GM23338 (cell line): ENCODE results near the gene NIM1K. TPM values are rescaled to one million over a fixed set of nuclear protein-coding genes. Genes with fewer than 3 reads are reported as not detected.

ENCODE experiments used
- ATAC-seq: fragments of 200-7000 bp; cut with Tn5 transposase; 3 replicates; pipeline ENCODE4 v1.9.1; 2020
- DNase-seq: peaks from one replicate; pipeline ENCODE4 v3.0.0-alpha.2; 2015; ENCODE audit warnings: low spot score
- H2AFZ ChIP-seq: fragments of 200-600 bp; sonication (generic); 2 replicates; pipeline ENCODE4 v1.8.0; 2016; ENCODE audit warnings: antibody characterized with exemption, mild to moderate bottlenecking, moderate library complexity
- H3F3A ChIP-seq: fragments of 200-600 bp; sonication (generic); replicated peaks from 2 replicates; pipeline ENCODE4 v1.8.0; 2017; ENCODE audit warnings: antibody characterized with exemption, mixed run types, low read depth
- H3K27ac ChIP-seq: fragments of 200-600 bp; sonication (generic); 2 replicates; pipeline ENCODE4 v1.6.1; 2016; ENCODE audit warnings: low read depth
- H3K27me3 ChIP-seq: fragments of 200-600 bp; sonication (generic); 2 replicates; pipeline ENCODE4 v1.8.0; 2016; ENCODE audit warnings: mild to moderate bottlenecking, mixed run types, moderate library complexity; ENCODE audit not compliant: insufficient read depth
- H3K36me3 ChIP-seq: fragments of 200-600 bp; sonication (generic); 2 replicates; pipeline ENCODE4 v1.8.0; 2016; ENCODE audit warnings: mild to moderate bottlenecking; ENCODE audit not compliant: insufficient read depth
- H3K4me1 ChIP-seq: fragments of 200-600 bp; sonication (generic); 2 replicates; pipeline ENCODE4 v1.8.0; 2016; ENCODE audit warnings: mild to moderate bottlenecking, moderate library complexity; ENCODE audit not compliant: insufficient read depth
- H3K4me2 ChIP-seq: fragments of 200-600 bp; sonication (generic); 2 replicates; pipeline ENCODE4 v1.7.1; 2017; ENCODE audit warnings: mixed run types
- H3K4me3 ChIP-seq: fragments of 200-600 bp; sonication (generic); 2 replicates; pipeline ENCODE4 v1.6.1; 2016; ENCODE audit warnings: mixed run types
- H3K79me2 ChIP-seq: fragments of 200-600 bp; sonication (generic); replicated peaks from 2 replicates; pipeline ENCODE4 v1.8.0; 2017; ENCODE audit warnings: mild to moderate bottlenecking; ENCODE audit not compliant: insufficient read depth
- H3K9me2 ChIP-seq: fragments of 200-600 bp; sonication (generic); 2 replicates; pipeline ENCODE4 v1.8.0; 2017; ENCODE audit not compliant: insufficient read depth
- H4K20me1 ChIP-seq: fragments of 200-600 bp; sonication (generic); replicated peaks from 2 replicates; pipeline ENCODE4 v1.8.0; 2017; ENCODE audit warnings: mild to moderate bottlenecking; ENCODE audit not compliant: insufficient read depth
- H3K27ac Mint-ChIP-seq: 2 replicates; pipeline ENCODE4 v1.8.0; 2020; ENCODE audit warnings: inconsistent platforms, mild to moderate bottlenecking, moderate library complexity, mixed read lengths
- H3K27me3 Mint-ChIP-seq: 3 replicates; pipeline ENCODE4 v1.8.0; 2022; ENCODE audit warnings: low read depth, mild to moderate bottlenecking, moderate library complexity, mixed read lengths, inconsistent platforms; ENCODE audit not compliant: insufficient read depth, poor library complexity
- H3K36me3 Mint-ChIP-seq: 3 replicates; pipeline ENCODE4 v1.8.0; 2021; ENCODE audit warnings: low read depth, mild to moderate bottlenecking, inconsistent platforms, moderate library complexity, mixed read lengths
- H3K4me1 Mint-ChIP-seq: 3 replicates; pipeline ENCODE4 v1.8.0; 2020; ENCODE audit warnings: mild to moderate bottlenecking, inconsistent platforms, mixed read lengths
- H3K4me3 Mint-ChIP-seq: 3 replicates; pipeline ENCODE4 v1.8.0; 2021; ENCODE audit warnings: moderate library complexity, mild to moderate bottlenecking, inconsistent platforms, mixed read lengths
- H3K9me3 Mint-ChIP-seq: 3 replicates; pipeline ENCODE4 v1.8.0; 2020; ENCODE audit warnings: moderate library complexity, mild to moderate bottlenecking, inconsistent platforms, mixed read lengths
- CREB1 ChIP-seq: fragments of 250-450 bp; sonication (Bioruptor Pico); IDR thresholded peaks from 2 replicates; pipeline ENCODE4 v1.5.0; 2020; ENCODE audit warnings: low read depth, mild to moderate bottlenecking, moderate library complexity
- EZH2 ChIP-seq: fragments of 200-600 bp; sonication (generic); IDR thresholded peaks from one replicate; pipeline ENCODE4 v1.8.0; 2017; ENCODE audit warnings: antibody characterized with exemption, mild to moderate bottlenecking, low read depth; ENCODE audit not compliant: unreplicated experiment
- EZH2phosphoT487 ChIP-seq: fragments of 200-600 bp; sonication (generic); IDR thresholded peaks from one replicate; pipeline ENCODE4 v1.8.1; 2018; ENCODE audit warnings: antibody characterized with exemption; ENCODE audit not compliant: unreplicated experiment
- JUNB ChIP-seq: IDR thresholded peaks from one replicate; pipeline ENCODE4 v1.6.1; 2016; ENCODE audit warnings: antibody characterized with exemption; ENCODE audit not compliant: unreplicated experiment
- NANOG ChIP-seq: IDR thresholded peaks from 2 replicates; pipeline ENCODE4 v1.6.1; 2016; ENCODE audit warnings: antibody characterized with exemption, borderline replicate concordance
- POLR2AphosphoS5 ChIP-seq: IDR thresholded peaks from 2 replicates; pipeline ENCODE4 v1.6.1; 2016; ENCODE audit warnings: antibody characterized with exemption, low read depth
- STAT1 ChIP-seq: IDR thresholded peaks from one replicate; pipeline ENCODE4 v1.6.1; 2016; ENCODE audit warnings: antibody characterized with exemption; ENCODE audit not compliant: unreplicated experiment
- ZNF114 ChIP-seq: fragments of 250-450 bp; sonication (Bioruptor Pico); IDR thresholded peaks from 2 replicates; pipeline ENCODE4 v1.5.0; 2020; ENCODE audit warnings: mild to moderate bottlenecking, moderate library complexity
- ZNF331 ChIP-seq: fragments of 250-450 bp; sonication (Bioruptor Pico); IDR thresholded peaks from 2 replicates; pipeline ENCODE4 v1.5.0; 2020; ENCODE audit warnings: low read depth, mild to moderate bottlenecking, moderate library complexity
- polyA plus RNA-seq: library from polyadenylated mRNA; unstranded; fragments of >200 nt; fragmentation: Nextera tagmentation; extraction: Ambion mirVana; gene quantifications from 2 replicates; pipeline ENCODE4 v1.2.1, GENCODE V29; 2016
- total RNA-seq: library from RNA; depleted of rRNA; stranded (reverse); fragments of >200 nt; shearing (Covaris generic); gene quantifications from 2 replicates; pipeline ENCODE4 v1.2.3, GENCODE V29; 2014
- TF ChIP-seq, protein P1 (sequence below): IDR thresholded peaks from 2 replicates; pipeline ENCODE4 v1.6.1; 2016; ENCODE audit warnings: antibody characterized with exemption
- TF ChIP-seq, protein P2 (sequence below): fragments of 250-450 bp; sonication (Bioruptor Pico); IDR thresholded peaks from 2 replicates; pipeline ENCODE4 v1.5.0; 2020; ENCODE audit warnings: mild to moderate bottlenecking, moderate library complexity
- TF ChIP-seq, protein P3 (sequence below), 2 experiments: fragments of 200-600 bp in 1 of 2; sonication (generic) in 1 of 2; conservative IDR thresholded peaks; 2 replicates each; pipeline versions ENCODE4 v1.5.1 to v1.6.1; 2016 to 2017; ENCODE audit warnings: antibody characterized with exemption in 2 of 2, low read depth in 2 of 2, mild to moderate bottlenecking in 2 of 2, moderate library complexity in 1 of 2

Gene NIM1K
- total and polyA plus RNA-seq, 2 experiments from 2014 or later, result not detected

DNA sequence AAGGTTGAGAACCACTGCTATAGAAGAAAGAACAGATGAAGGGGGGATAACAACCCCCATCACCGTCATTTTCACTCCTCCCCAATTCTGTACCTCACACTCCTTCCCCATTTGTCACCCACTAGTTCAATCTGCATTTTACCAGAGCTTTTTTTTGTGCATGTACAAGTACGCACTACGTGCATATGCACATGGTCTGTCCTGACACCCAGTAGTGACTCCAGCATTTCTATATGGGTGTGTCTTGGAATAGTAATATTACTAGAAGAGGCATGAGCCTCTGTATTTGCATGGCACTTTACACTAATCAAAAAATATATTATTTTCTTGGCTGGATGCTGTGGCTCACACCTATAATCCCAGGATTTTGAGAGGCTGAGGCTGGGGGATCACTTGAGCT, 38.7 kb downstream of the NIM1K start:
- no peak overlapping the region for H3K4me3 Mint-ChIP-seq
- no peaks in the 10 kb centered on the region for H3K36me3 Mint-ChIP-seq

More for the DNA sequence above, 38.7 kb downstream of the NIM1K start:
- no peaks in the 10 kb centered on the region for H3K9me2 ChIP-seq
- DNase-seq (no peak), ATAC-seq (no peak)
- H4K20me1 ChIP-seq, result no peaks in the 10 kb centered on the region
- H3K79me2 ChIP-seq, result no peaks in the 10 kb centered on the region
- H3F3A ChIP-seq, result no peaks in the 10 kb centered on the region
- no peaks in the 10 kb centered on the region for H3K27me3 ChIP-seq
- H3K4me2 ChIP-seq, result no peak overlapping the region
- TF ChIP-seq, protein P1, sequence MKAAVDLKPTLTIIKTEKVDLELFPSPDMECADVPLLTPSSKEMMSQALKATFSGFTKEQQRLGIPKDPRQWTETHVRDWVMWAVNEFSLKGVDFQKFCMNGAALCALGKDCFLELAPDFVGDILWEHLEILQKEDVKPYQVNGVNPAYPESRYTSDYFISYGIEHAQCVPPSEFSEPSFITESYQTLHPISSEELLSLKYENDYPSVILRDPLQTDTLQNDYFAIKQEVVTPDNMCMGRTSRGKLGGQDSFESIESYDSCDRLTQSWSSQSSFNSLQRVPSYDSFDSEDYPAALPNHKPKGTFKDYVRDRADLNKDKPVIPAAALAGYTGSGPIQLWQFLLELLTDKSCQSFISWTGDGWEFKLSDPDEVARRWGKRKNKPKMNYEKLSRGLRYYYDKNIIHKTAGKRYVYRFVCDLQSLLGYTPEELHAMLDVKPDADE, result no peak
- TF ChIP-seq ZNF331 (no peak), STAT1 (no peak), NANOG (no peak), POLR2AphosphoS5 (no peak), EZH2phosphoT487 (no peak), EZH2 (no peak), JUNB (no peak), CREB1 (CRISPR knock-in tag) (no peak), ZNF114 (CRISPR knock-in tag) (no peak)
- TF ChIP-seq, protein P2, sequence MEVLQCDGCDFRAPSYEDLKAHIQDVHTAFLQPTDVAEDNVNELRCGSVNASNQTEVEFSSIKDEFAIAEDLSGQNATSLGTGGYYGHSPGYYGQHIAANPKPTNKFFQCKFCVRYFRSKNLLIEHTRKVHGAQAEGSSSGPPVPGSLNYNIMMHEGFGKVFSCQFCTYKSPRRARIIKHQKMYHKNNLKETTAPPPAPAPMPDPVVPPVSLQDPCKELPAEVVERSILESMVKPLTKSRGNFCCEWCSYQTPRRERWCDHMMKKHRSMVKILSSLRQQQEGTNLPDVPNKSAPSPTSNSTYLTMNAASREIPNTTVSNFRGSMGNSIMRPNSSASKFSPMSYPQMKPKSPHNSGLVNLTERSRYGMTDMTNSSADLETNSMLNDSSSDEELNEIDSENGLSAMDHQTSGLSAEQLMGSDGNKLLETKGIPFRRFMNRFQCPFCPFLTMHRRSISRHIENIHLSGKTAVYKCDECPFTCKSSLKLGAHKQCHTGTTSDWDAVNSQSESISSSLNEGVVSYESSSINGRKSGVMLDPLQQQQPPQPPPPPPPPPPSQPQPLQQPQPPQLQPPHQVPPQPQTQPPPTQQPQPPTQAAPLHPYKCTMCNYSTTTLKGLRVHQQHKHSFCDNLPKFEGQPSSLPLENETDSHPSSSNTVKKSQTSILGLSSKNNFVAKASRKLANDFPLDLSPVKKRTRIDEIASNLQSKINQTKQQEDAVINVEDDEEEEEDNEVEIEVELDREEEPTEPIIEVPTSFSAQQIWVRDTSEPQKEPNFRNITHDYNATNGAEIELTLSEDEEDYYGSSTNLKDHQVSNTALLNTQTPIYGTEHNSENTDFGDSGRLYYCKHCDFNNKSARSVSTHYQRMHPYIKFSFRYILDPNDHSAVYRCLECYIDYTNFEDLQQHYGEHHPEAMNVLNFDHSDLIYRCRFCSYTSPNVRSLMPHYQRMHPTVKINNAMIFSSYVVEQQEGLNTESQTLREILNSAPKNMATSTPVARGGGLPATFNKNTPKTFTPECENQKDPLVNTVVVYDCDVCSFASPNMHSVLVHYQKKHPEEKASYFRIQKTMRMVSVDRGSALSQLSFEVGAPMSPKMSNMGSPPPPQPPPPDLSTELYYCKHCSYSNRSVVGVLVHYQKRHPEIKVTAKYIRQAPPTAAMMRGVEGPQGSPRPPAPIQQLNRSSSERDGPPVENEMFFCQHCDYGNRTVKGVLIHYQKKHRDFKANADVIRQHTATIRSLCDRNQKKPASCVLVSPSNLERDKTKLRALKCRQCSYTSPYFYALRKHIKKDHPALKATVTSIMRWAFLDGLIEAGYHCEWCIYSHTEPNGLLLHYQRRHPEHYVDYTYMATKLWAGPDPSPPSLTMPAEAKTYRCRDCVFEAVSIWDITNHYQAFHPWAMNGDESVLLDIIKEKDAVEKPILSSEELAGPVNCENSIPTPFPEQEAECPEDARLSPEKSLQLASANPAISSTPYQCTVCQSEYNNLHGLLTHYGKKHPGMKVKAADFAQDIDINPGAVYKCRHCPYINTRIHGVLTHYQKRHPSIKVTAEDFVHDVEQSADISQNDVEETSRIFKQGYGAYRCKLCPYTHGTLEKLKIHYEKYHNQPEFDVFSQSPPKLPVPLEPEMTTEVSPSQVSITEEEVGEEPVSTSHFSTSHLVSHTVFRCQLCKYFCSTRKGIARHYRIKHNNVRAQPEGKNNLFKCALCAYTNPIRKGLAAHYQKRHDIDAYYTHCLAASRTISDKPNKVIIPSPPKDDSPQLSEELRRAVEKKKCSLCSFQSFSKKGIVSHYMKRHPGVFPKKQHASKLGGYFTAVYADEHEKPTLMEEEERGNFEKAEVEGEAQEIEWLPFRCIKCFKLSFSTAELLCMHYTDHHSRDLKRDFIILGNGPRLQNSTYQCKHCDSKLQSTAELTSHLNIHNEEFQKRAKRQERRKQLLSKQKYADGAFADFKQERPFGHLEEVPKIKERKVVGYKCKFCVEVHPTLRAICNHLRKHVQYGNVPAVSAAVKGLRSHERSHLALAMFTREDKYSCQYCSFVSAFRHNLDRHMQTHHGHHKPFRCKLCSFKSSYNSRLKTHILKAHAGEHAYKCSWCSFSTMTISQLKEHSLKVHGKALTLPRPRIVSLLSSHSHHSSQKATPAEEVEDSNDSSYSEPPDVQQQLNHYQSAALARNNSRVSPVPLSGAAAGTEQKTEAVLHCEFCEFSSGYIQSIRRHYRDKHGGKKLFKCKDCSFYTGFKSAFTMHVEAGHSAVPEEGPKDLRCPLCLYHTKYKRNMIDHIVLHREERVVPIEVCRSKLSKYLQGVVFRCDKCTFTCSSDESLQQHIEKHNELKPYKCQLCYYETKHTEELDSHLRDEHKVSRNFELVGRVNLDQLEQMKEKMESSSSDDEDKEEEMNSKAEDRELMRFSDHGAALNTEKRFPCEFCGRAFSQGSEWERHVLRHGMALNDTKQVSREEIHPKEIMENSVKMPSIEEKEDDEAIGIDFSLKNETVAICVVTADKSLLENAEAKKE (CRISPR knock-in tag), result no peak
- TF ChIP-seq, protein P3, sequence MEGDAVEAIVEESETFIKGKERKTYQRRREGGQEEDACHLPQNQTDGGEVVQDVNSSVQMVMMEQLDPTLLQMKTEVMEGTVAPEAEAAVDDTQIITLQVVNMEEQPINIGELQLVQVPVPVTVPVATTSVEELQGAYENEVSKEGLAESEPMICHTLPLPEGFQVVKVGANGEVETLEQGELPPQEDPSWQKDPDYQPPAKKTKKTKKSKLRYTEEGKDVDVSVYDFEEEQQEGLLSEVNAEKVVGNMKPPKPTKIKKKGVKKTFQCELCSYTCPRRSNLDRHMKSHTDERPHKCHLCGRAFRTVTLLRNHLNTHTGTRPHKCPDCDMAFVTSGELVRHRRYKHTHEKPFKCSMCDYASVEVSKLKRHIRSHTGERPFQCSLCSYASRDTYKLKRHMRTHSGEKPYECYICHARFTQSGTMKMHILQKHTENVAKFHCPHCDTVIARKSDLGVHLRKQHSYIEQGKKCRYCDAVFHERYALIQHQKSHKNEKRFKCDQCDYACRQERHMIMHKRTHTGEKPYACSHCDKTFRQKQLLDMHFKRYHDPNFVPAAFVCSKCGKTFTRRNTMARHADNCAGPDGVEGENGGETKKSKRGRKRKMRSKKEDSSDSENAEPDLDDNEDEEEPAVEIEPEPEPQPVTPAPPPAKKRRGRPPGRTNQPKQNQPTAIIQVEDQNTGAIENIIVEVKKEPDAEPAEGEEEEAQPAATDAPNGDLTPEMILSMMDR (conservative IDR thresholded peaks at IDR 0.05; ENCODE audit: low read depth in 2 of 2), result no peak
- Mint-ChIP-seq H3K27me3 (peaks cover under 1% of the 10 kb centered on the region), H3K27ac (no peak overlapping the region), H3K4me1 (no peaks in the 10 kb centered on the region), H3K9me3 (no peaks in the 10 kb centered on the region)
- H3K27ac ChIP-seq, result no peak overlapping the region
- no peak overlapping the region for H2AFZ ChIP-seq
- no peaks in the 10 kb centered on the region for H3K36me3 ChIP-seq
- no peak overlapping the region for H3K4me3 ChIP-seq
- H3K4me1 ChIP-seq, result no peaks in the 10 kb centered on the region
